HepG2 (cell line): ENCODE measurements around the gene SNRNP48. TPM values are rescaled to one million over a fixed set of nuclear protein-coding genes. Genes with fewer than 3 reads are reported as not detected.

ENCODE experiments used
- CCAR2 ChIP-seq: fragments of 200-400 bp; formaldehyde crosslinking; optimal IDR thresholded peaks from 2 replicates; pipeline ENCODE3; 2018; ENCODE audit warnings: low read depth, mild to moderate bottlenecking, low read length, moderate library complexity
- ELF1 ChIP-seq: sonication (generic); formaldehyde crosslinking; IDR thresholded peaks from 2 replicates; pipeline ENCODE4 v1.4.0; 2020; ENCODE audit warnings: missing genetic modification reagents
- EP300 ChIP-seq, 3 experiments: sonication (generic) in 1 of 3; formaldehyde crosslinking in 1 of 3; IDR thresholded peaks; 2 replicates each; pipeline versions ENCODE4 v1.5.1 to v1.6.1; 2011 to 2020; ENCODE audit warnings: low read depth in 2 of 3, low read length in 2 of 3, borderline replicate concordance in 1 of 3, improper control_type of control experiment in 1 of 3, mild to moderate bottlenecking in 1 of 3, missing genetic modification reagents in 1 of 3, moderate library complexity in 1 of 3
- ERF ChIP-seq: IDR thresholded peaks from 2 replicates; pipeline ENCODE4 v1.6.1; 2018; ENCODE audit warnings: missing biosample characterization, missing genetic modification reagents
- HDAC1 ChIP-seq: sonication (generic); formaldehyde crosslinking; IDR thresholded peaks from 2 replicates; pipeline ENCODE4 v1.5.1; 2020; ENCODE audit warnings: mild to moderate bottlenecking, missing genetic modification reagents
- HMGA1 ChIP-seq: sonication (generic); formaldehyde crosslinking; conservative IDR thresholded peaks from 2 replicates; pipeline ENCODE4 v1.4.0; 2020; ENCODE audit warnings: missing genetic modification reagents
- IRF9 ChIP-seq: sonication (generic); formaldehyde crosslinking; IDR thresholded peaks from 2 replicates; pipeline ENCODE4 v1.8.0; 2022; ENCODE audit warnings: missing genetic modification reagents, mild to moderate bottlenecking, borderline replicate concordance
- KDM5B ChIP-seq: sonication (generic); formaldehyde crosslinking; IDR thresholded peaks from 2 replicates; pipeline ENCODE4 v1.4.0; 2020; ENCODE audit warnings: missing genetic modification reagents, mild to moderate bottlenecking, borderline replicate concordance
- KDM6A ChIP-seq: IDR thresholded peaks from 2 replicates; pipeline ENCODE4 v1.6.1; 2016; ENCODE audit warnings: low read depth
- MIER2 ChIP-seq: IDR thresholded peaks from 2 replicates; pipeline ENCODE4 v1.6.1; 2016; ENCODE audit warnings: missing biosample characterization, missing genetic modification reagents
- MTA3 ChIP-seq: sonication (generic); formaldehyde crosslinking; IDR thresholded peaks from 2 replicates; pipeline ENCODE4 v1.4.0; 2020; ENCODE audit warnings: missing genetic modification reagents
- MYPOP ChIP-seq: sonication (generic); formaldehyde crosslinking; IDR thresholded peaks from 2 replicates; pipeline ENCODE4 v1.8.1; 2023; ENCODE audit warnings: mild to moderate bottlenecking, moderate library complexity, missing genetic modification reagents
- SIX1 ChIP-seq: sonication (generic); formaldehyde crosslinking; IDR thresholded peaks from 2 replicates; pipeline ENCODE4 v1.4.0; 2020; ENCODE audit warnings: missing genetic modification reagents, borderline replicate concordance
- TBP ChIP-seq: sonication (generic); formaldehyde crosslinking; IDR thresholded peaks from 2 replicates; pipeline ENCODE4 v1.5.0; 2020; ENCODE audit warnings: missing genetic modification reagents
- ZFP90 ChIP-seq: sonication (generic); formaldehyde crosslinking; IDR thresholded peaks from 2 replicates; pipeline ENCODE4 v1.8.0; 2022; ENCODE audit warnings: missing genetic modification reagents, mild to moderate bottlenecking, inconsistent platforms, borderline replicate concordance
- ZNF136 ChIP-seq: sonication (generic); formaldehyde crosslinking; IDR thresholded peaks from 2 replicates; pipeline ENCODE4 v1.8.1; 2022; ENCODE audit warnings: low read depth, mild to moderate bottlenecking, moderate library complexity, missing genetic modification reagents
- ZNF235 ChIP-seq: sonication (generic); formaldehyde crosslinking; IDR thresholded peaks from 2 replicates; pipeline ENCODE4 v1.8.1; 2023; ENCODE audit warnings: mild to moderate bottlenecking, missing genetic modification reagents, borderline replicate concordance
- ZNF256 ChIP-seq: sonication (generic); formaldehyde crosslinking; conservative IDR thresholded peaks from 2 replicates; pipeline ENCODE4 v1.4.0; 2020; ENCODE audit warnings: missing genetic modification reagents
- ZNF274 ChIP-seq: sonication (generic); formaldehyde crosslinking; IDR thresholded peaks from 2 replicates; pipeline ENCODE4 v1.5.1; 2020; ENCODE audit warnings: mild to moderate bottlenecking, missing genetic modification reagents
- ZNF280B ChIP-seq: sonication (generic); formaldehyde crosslinking; IDR thresholded peaks from 2 replicates; pipeline ENCODE4 v1.5.0; 2020; ENCODE audit warnings: missing genetic modification reagents, mild to moderate bottlenecking, borderline replicate concordance
- ZNF292 ChIP-seq: sonication (generic); formaldehyde crosslinking; IDR thresholded peaks from 2 replicates; pipeline ENCODE4 v1.8.1; 2022; ENCODE audit warnings: mild to moderate bottlenecking, low read depth, missing genetic modification reagents, borderline replicate concordance
- ZNF446 ChIP-seq: sonication (generic); formaldehyde crosslinking; IDR thresholded peaks from 2 replicates; pipeline ENCODE4 v1.5.0; 2020; ENCODE audit warnings: mild to moderate bottlenecking, missing genetic modification reagents
- ZNF598 ChIP-seq: sonication (generic); formaldehyde crosslinking; IDR thresholded peaks from 2 replicates; pipeline ENCODE4 v1.5.1; 2020; ENCODE audit warnings: mild to moderate bottlenecking, missing genetic modification reagents, borderline replicate concordance
- ZNF672 ChIP-seq: sonication (generic); formaldehyde crosslinking; IDR thresholded peaks from 2 replicates; pipeline ENCODE4 v1.8.1; 2022; ENCODE audit warnings: missing genetic modification reagents
- ZNF800 ChIP-seq: sonication (generic); formaldehyde crosslinking; IDR thresholded peaks from 2 replicates; pipeline ENCODE4 v1.4.0; 2020; ENCODE audit warnings: missing genetic modification reagents
- polyA plus RNA-seq, 8 experiments: library from polyadenylated mRNA; depleted of rRNA in 3 of 8; stranded (reverse) in 7 of 8; unstranded in 1 of 8; fragments of >200 nt; fragmentation: Illumina TruSeq in 4 of 8; extraction: Trizol in 4 of 8; gene quantifications; 2 replicates each; pipeline versions ENCODE4 v1.2.1 to v1.2.3, GENCODE V29; 2011 to 2016; ENCODE audit warnings: low read depth in 4 of 8, missing spikeins in 1 of 8, mixed read lengths in 1 of 8; ENCODE audit not compliant: insufficient read depth in 1 of 8
- total RNA-seq, 5 experiments: library from RNA; depleted of rRNA; stranded (reverse); fragments of >200 nt; fragmentation: Illumina TruSeq; extraction: Trizol; gene quantifications; 2 replicates each; pipeline ENCODE4 v1.2.3, GENCODE V29; 2016; ENCODE audit warnings: low read depth in 1 of 5

The SNRNP48 gene
- total and polyA plus RNA-seq, 2 of the 13 experiments (the other 11 are each of a cell fraction or from before 2014, with no cell fraction given): 17.5 to 47.5 TPM

GRCh38 chr6:7580927-7581618, 8.9 kb upstream of the SNRNP48 start (continued):
- TF ChIP-seq ZNF800 (CRISPR knock-in tag) (no peak), MYPOP (peak; percentile 49; the same call in 1 of the 2 replicates), CCAR2 (no peak), ZNF598 (CRISPR knock-in tag) (peak; percentile 65; the same call in 1 of the 2 replicates), ZNF292 (CRISPR knock-in tag) (peak; percentile 42; the same call in 1 of the 2 replicates), KDM5B (CRISPR knock-in tag) (no peak; the same call in 1 of the 2 replicates), MIER2 (no peak), ZNF274 (CRISPR knock-in tag) (0 out of 2 replicates have a peak, but pooled peaks have one; percentile 42), HMGA1 (CRISPR knock-in tag) (no peak), MTA3 (CRISPR knock-in tag) (no peak), IRF9 (no peak), ELF1 (no peak), KDM6A (CRISPR knock-in tag) (no peak), ZNF446 (CRISPR knock-in tag) (no peak), ZNF235 (CRISPR knock-in tag) (no peak), SIX1 (no peak), ZNF280B (CRISPR knock-in tag) (no peak; the same call in 1 of the 2 replicates), ZNF256 (CRISPR knock-in tag) (no peak), ERF (no peak), ZNF136 (no peak), HDAC1 (CRISPR knock-in tag) (no peak; the same call in 1 of the 2 replicates), ZFP90 (CRISPR knock-in tag) (no peak), EP300 (IDR thresholded peaks at IDR 0.05; ENCODE audit: low read depth in 2 of 2, low read length in 2 of 2) (peak in 1 of 2 experiments; percentile 43; a peak in 1 of 4 replicates), EP300 (CRISPR knock-in tag; IDR thresholded peaks at IDR 0.05; ENCODE audit: borderline replicate concordance) (no peak), ZNF672 (no peak), TBP (CRISPR knock-in tag) (no peak)
